ENCODE measurements around the gene IDUA.
"Not testable (repeated sequence)": the region's sequence is repeated elsewhere in the genome, so short reads cannot be mapped to it uniquely, and the experiment has no call there.

GRCh38 chr4:999240-999863 lies 12.5 kb downstream of the IDUA start:
- not testable (repeated sequence) for TF ChIP-seq POLR2A, POLR2AphosphoS5, TAF1 (IDR thresholded peaks at IDR 0.05; ENCODE audit: low read depth, low read length)

Measured in GM12891 (cell line).